H9 (cell line): Measurements from ENCODE around the gene ERC1. TPM values are rescaled to one million over a fixed set of nuclear protein-coding genes. Genes with fewer than 3 reads are reported as not detected.

Source experiments
- DNase-seq: peaks from one replicate; pipeline ENCODE4 v3.0.0-alpha.2; 2017
- H2AFZ ChIP-seq: one replicate; pipeline ENCODE4 v1.6.1; 2013; ENCODE audit warnings: mild to moderate bottlenecking, low read length, control low read depth, moderate library complexity
- H2AK5ac ChIP-seq: 2 replicates; pipeline ENCODE4 v1.6.1; 2013; ENCODE audit warnings: low read length, control low read depth, mixed read lengths; ENCODE audit not compliant: insufficient read length
- H2BK120ac ChIP-seq: one replicate; pipeline ENCODE4 v1.6.1; 2013; ENCODE audit warnings: low read depth, mild to moderate bottlenecking, low read length, control low read depth, inconsistent platforms; ENCODE audit not compliant: poor library complexity, severe bottlenecking
- H2BK12ac ChIP-seq: 2 replicates; pipeline ENCODE4 v1.6.1; 2013; ENCODE audit warnings: low read length, control low read depth, mixed read lengths, low read depth; ENCODE audit not compliant: insufficient read length
- H2BK15ac ChIP-seq: 2 replicates; pipeline ENCODE4 v1.6.1; 2013; ENCODE audit warnings: low read depth, low read length, control low read depth
- H2BK20ac ChIP-seq: one replicate; pipeline ENCODE4 v1.6.1; 2013; ENCODE audit warnings: low read depth, mild to moderate bottlenecking, low read length, control low read depth, inconsistent platforms; ENCODE audit not compliant: poor library complexity, severe bottlenecking
- H2BK5ac ChIP-seq: 2 replicates; pipeline ENCODE4 v1.6.1; 2013; ENCODE audit warnings: low read length, control low read depth, mixed read lengths; ENCODE audit not compliant: insufficient read length
- H3K14ac ChIP-seq: 2 replicates; pipeline ENCODE4 v1.6.1; 2013; ENCODE audit warnings: low read length, control low read depth; ENCODE audit not compliant: insufficient read depth
- H3K18ac ChIP-seq: 2 replicates; pipeline ENCODE4 v1.6.1; 2013; ENCODE audit warnings: low read depth, mild to moderate bottlenecking, mixed read lengths, low read length, control low read depth; ENCODE audit not compliant: insufficient read length
- H3K23ac ChIP-seq: 2 replicates; pipeline ENCODE4 v1.6.1; 2013; ENCODE audit warnings: low read length, control low read depth, mixed read lengths, low read depth; ENCODE audit not compliant: insufficient read length
- H3K23me2 ChIP-seq: 2 replicates; pipeline ENCODE4 v1.6.1; 2013; ENCODE audit warnings: low read depth, mild to moderate bottlenecking, mixed read lengths, low read length, control low read depth; ENCODE audit not compliant: insufficient read length, poor library complexity, severe bottlenecking
- H3K27ac ChIP-seq: 2 replicates; pipeline ENCODE4 v1.5.1; 2013; ENCODE audit warnings: low read length, control low read depth, mixed read lengths, low read depth; ENCODE audit not compliant: insufficient read length
- H3K27me3 ChIP-seq: 2 replicates; pipeline ENCODE4 v1.6.1; 2013; ENCODE audit warnings: low read length, control low read depth, inconsistent platforms; ENCODE audit not compliant: insufficient read depth
- H3K4ac ChIP-seq: 2 replicates; pipeline ENCODE4 v1.6.1; 2013; ENCODE audit warnings: low read depth, mild to moderate bottlenecking, control low read depth, inconsistent platforms, low read length, moderate library complexity
- H3K4me1 ChIP-seq: 2 replicates; pipeline ENCODE4 v1.6.1; 2013; ENCODE audit warnings: low read length, control low read depth, inconsistent platforms; ENCODE audit not compliant: insufficient read depth
- H3K4me2 ChIP-seq: 2 replicates; pipeline ENCODE4 v1.6.1; 2013; ENCODE audit warnings: low read length, control low read depth, mixed read lengths; ENCODE audit not compliant: insufficient read length, insufficient read depth
- H3K56ac ChIP-seq: 2 replicates; pipeline ENCODE4 v1.6.1; 2013; ENCODE audit warnings: low read depth, mild to moderate bottlenecking, mixed read lengths, low read length, control low read depth; ENCODE audit not compliant: insufficient read length
- H3K79me1 ChIP-seq: 2 replicates; pipeline ENCODE4 v1.6.1; 2013; ENCODE audit warnings: low read depth, mild to moderate bottlenecking, moderate library complexity, low read length, control low read depth, inconsistent platforms; ENCODE audit not compliant: insufficient read depth, poor library complexity, severe bottlenecking
- H3K79me2 ChIP-seq: 2 replicates; pipeline ENCODE4 v1.6.1; 2013; ENCODE audit warnings: low read length, control low read depth, inconsistent platforms; ENCODE audit not compliant: insufficient read depth
- H3K9ac ChIP-seq: 2 replicates; pipeline ENCODE4 v1.6.1; 2013; ENCODE audit warnings: low read length, control low read depth, mixed read lengths; ENCODE audit not compliant: insufficient read length; ENCODE audit errors: extremely low read depth
- H3K9me3 ChIP-seq: one replicate; pipeline ENCODE4 v1.6.1; 2013; ENCODE audit warnings: low read depth, low read length, inconsistent platforms; ENCODE audit not compliant: control insufficient read depth
- H3T11ph ChIP-seq: one replicate; pipeline ENCODE4 v1.6.1; 2013; ENCODE audit warnings: mild to moderate bottlenecking, low read length, control low read depth, inconsistent platforms
- H4K20me1 ChIP-seq: one replicate; pipeline ENCODE4 v1.6.1; 2013; ENCODE audit not compliant: control insufficient read depth, insufficient read length, insufficient read depth
- H4K5ac ChIP-seq: 2 replicates; pipeline ENCODE4 v1.6.1; 2013; ENCODE audit warnings: low read depth, mild to moderate bottlenecking, mixed read lengths, low read length, control low read depth; ENCODE audit not compliant: insufficient read length
- H4K8ac ChIP-seq: replicated peaks from 2 replicates; pipeline ENCODE4 v1.6.1; 2013; ENCODE audit warnings: low read length, control low read depth, mixed read lengths, low read depth; ENCODE audit not compliant: insufficient read length
- H4K91ac ChIP-seq: 2 replicates; pipeline ENCODE4 v1.6.1; 2013; ENCODE audit warnings: low read depth, mild to moderate bottlenecking, moderate library complexity, mixed read lengths, low read length, control low read depth; ENCODE audit not compliant: insufficient read length
- H3K27ac Mint-ChIP-seq, 3 experiments: 2 replicates in 2 of 3; 3 replicates in 1 of 3; pipeline ENCODE4 v1.8.0; 2020 to 2021; ENCODE audit warnings: mixed read lengths in 3 of 3, mild to moderate bottlenecking in 1 of 3, moderate library complexity in 1 of 3
- H3K27me3 Mint-ChIP-seq: 2 replicates; pipeline ENCODE4 v1.8.0; 2021; ENCODE audit warnings: low read depth, mild to moderate bottlenecking, moderate library complexity, mixed read lengths
- H3K36me3 Mint-ChIP-seq, 3 experiments: 2 replicates in 2 of 3; 3 replicates in 1 of 3; pipeline ENCODE4 v1.8.0; 2020 to 2021; ENCODE audit warnings: low read depth in 3 of 3, mixed read lengths in 3 of 3; ENCODE audit not compliant: insufficient read depth in 1 of 3
- H3K4me1 Mint-ChIP-seq, 2 experiments: 2 replicates each; pipeline ENCODE4 v1.8.0; 2020; ENCODE audit warnings: mixed read lengths in 2 of 2
- H3K4me3 Mint-ChIP-seq, 2 experiments: 2 replicates in 1 of 2; 3 replicates in 1 of 2; pipeline ENCODE4 v1.8.0; 2020 to 2021; ENCODE audit warnings: mild to moderate bottlenecking in 2 of 2, mixed read lengths in 2 of 2, moderate library complexity in 1 of 2
- H3K9me3 Mint-ChIP-seq, 2 experiments: 2 replicates in 1 of 2; 3 replicates in 1 of 2; pipeline ENCODE4 v1.8.0; 2020; ENCODE audit warnings: mild to moderate bottlenecking in 2 of 2, mixed read lengths in 2 of 2, moderate library complexity in 1 of 2
- CTCF ChIP-seq: fragments of 200-600 bp; sonication (generic); conservative IDR thresholded peaks from 3 replicates; pipeline ENCODE4 v1.8.0; 2021; ENCODE audit warnings: antibody characterized with exemption, mild to moderate bottlenecking
- WGBS: extraction: QIAGEN DNeasy Blood & Tissue Kit; methylation state at CpG from one replicate; pipeline ENCODE4 v1.1.7; 2013; ENCODE audit warnings: missing lambda C conversion rate, low lambda C conversion rate, mixed read lengths; ENCODE audit not compliant: insufficient read length; ENCODE audit errors: extremely low coverage; 5-methylcytosine and 5-hydroxymethylcytosine counted together
- total RNA-seq: library from RNA; stranded (reverse); gene quantifications from 2 replicates; pipeline ENCODE4 v1.2.1, GENCODE V29; 2021

The ERC1 gene
- total RNA-seq, 1 experiment from 2014 or later = 51.2 TPM

DNA sequence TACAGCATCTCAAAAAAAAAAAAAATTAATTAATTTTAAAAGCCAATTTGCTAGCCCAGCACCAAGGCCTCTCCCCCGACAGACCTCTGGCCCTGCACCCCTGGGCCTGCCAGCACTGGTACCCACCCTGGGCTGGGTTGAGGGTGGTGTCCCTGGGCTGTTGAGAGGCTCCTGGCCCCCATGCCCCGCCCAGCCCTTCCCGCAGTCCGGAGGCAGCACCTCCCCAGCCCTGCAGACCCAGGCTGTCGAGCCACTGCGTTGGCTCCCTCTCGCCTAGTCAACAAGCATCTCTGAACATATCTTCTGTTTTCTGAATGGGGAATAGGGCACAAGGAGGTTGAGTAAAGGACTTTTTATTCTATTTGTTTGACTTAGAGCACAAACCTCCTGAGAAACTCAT is 516.3 kb downstream of the ERC1 start:
- no peak overlapping the region for H3K27ac ChIP-seq
- no peak overlapping the region for H3K9ac ChIP-seq
- no peak overlapping the region for H2AFZ ChIP-seq
- no peak overlapping the region for H4K91ac ChIP-seq
- Mint-ChIP-seq H3K4me1 (peaks cover 0 to 4% of the 10 kb centered on the region in 2 experiments; a peak in 1 of 4 replicates), H3K27me3 (no peaks in the 10 kb centered on the region; the same call in none of the 2 replicates), H3K9me3 (no peaks in the 10 kb centered on the region), H3K4me3 (no peak overlapping the region), H3K27ac (no peak overlapping the region), H3K36me3 (no peaks in the 10 kb centered on the region)
- H4K20me1 ChIP-seq = no peaks in the 10 kb centered on the region
- no peak overlapping the region for H4K5ac ChIP-seq
- H3K4ac ChIP-seq = no peak overlapping the region
- no peak overlapping the region for H2BK12ac ChIP-seq
- no peak overlapping the region for H3T11ph ChIP-seq
- no peak overlapping the region for H3K14ac ChIP-seq
- no peaks in the 10 kb centered on the region for H3K79me2 ChIP-seq
- no peaks in the 10 kb centered on the region for H3K23me2 ChIP-seq
- no peak overlapping the region for H3K4me2 ChIP-seq
- H2BK5ac ChIP-seq = no peak overlapping the region
- no peak overlapping the region for H3K23ac ChIP-seq
- H3K4me1 ChIP-seq = no peaks in the 10 kb centered on the region
- no peak overlapping the region for H3K56ac ChIP-seq
- no peaks in the 10 kb centered on the region for H3K27me3 ChIP-seq
- DNase-seq = peak; percentile 25
- WGBS = no CpG with 5 or more reads among the region's 7 CpGs
- no peaks in the 10 kb centered on the region for H3K9me3 ChIP-seq
- H4K8ac ChIP-seq = no peak overlapping the region
- no peak overlapping the region for H2BK15ac ChIP-seq
- H2AK5ac ChIP-seq = no peak overlapping the region
- H3K18ac ChIP-seq = no peak overlapping the region
- no peak overlapping the region for H2BK20ac ChIP-seq
- no peak for TF ChIP-seq CTCF
- no peaks in the 10 kb centered on the region for H3K79me1 ChIP-seq
- no peak overlapping the region for H2BK120ac ChIP-seq
